Liver (tissue), 9 donors: ENCODE measurements around the gene PINLYP. TPM values are rescaled to one million over a fixed set of nuclear protein-coding genes. Genes with fewer than 3 reads are reported as not detected.

ENCODE experiments used
- DNase-seq: peaks from one replicate; pipeline ENCODE4 v3.0.0-alpha.2; 2017; ENCODE audit warnings: low spot score
- H3K27ac ChIP-seq, 2 donors: one replicate each; pipeline ENCODE4 v1.7.0; 2013; ENCODE audit warnings: inconsistent platforms in 2 of 2, low read length in 2 of 2, control low read depth in 1 of 2, low read depth in 1 of 2, mild to moderate bottlenecking in 1 of 2
- H3K27me3 ChIP-seq, 4 donors: one replicate each; pipeline versions ENCODE4 v1.6.1 to v1.7.0; 2013; ENCODE audit warnings: low read length in 3 of 4, inconsistent platforms in 1 of 4, mild to moderate bottlenecking in 1 of 4, moderate library complexity in 1 of 4; ENCODE audit not compliant: control insufficient read depth in 4 of 4, insufficient read depth in 4 of 4
- H3K36me3 ChIP-seq, 4 donors: one replicate each; pipeline versions ENCODE4 v1.6.1 to v1.7.0; 2013; ENCODE audit warnings: low read length in 3 of 4, mild to moderate bottlenecking in 3 of 4, low read depth in 1 of 4, moderate library complexity in 1 of 4; ENCODE audit not compliant: control insufficient read depth in 4 of 4, insufficient read depth in 3 of 4
- H3K4me1 ChIP-seq, 4 donors: one replicate each; pipeline versions ENCODE4 v1.6.1 to v1.7.0; 2013; ENCODE audit warnings: low read length in 3 of 4, mild to moderate bottlenecking in 3 of 4, moderate library complexity in 1 of 4; ENCODE audit not compliant: control insufficient read depth in 4 of 4, insufficient read depth in 4 of 4
- H3K4me3 ChIP-seq, 3 donors: one replicate each; pipeline versions ENCODE4 v1.6.1 to v1.7.0; 2013; ENCODE audit warnings: low read length in 3 of 3, control low read depth in 1 of 3, low read depth in 1 of 3, mild to moderate bottlenecking in 1 of 3
- H3K9ac ChIP-seq, 2 donors: one replicate each; pipeline ENCODE4 v1.7.0; 2013; ENCODE audit warnings: low read length in 2 of 2, mild to moderate bottlenecking in 2 of 2, moderate library complexity in 2 of 2, control low read depth in 1 of 2, low read depth in 1 of 2
- H3K9me3 ChIP-seq, 4 donors: one replicate each; pipeline versions ENCODE4 v1.6.1 to v1.7.0; 2013; ENCODE audit warnings: low read length in 3 of 4; ENCODE audit not compliant: control insufficient read depth in 4 of 4
- FOXA1 ChIP-seq: IDR thresholded peaks from 2 replicates; pipeline ENCODE4 v1.6.1; 2016; ENCODE audit warnings: antibody characterized with exemption
- FOXA2 ChIP-seq: IDR thresholded peaks from 2 replicates; pipeline ENCODE4 v1.6.1; 2016; ENCODE audit warnings: antibody characterized with exemption
- GABPA ChIP-seq, 2 donors: IDR thresholded peaks in 1 of 2; conservative IDR thresholded peaks in 1 of 2; 2 replicates each; pipeline ENCODE4 v1.6.1; 2016; ENCODE audit warnings: antibody characterized with exemption in 2 of 2, mild to moderate bottlenecking in 1 of 2, moderate library complexity in 1 of 2
- HNF4A ChIP-seq, 2 donors: conservative IDR thresholded peaks; 2 replicates each; pipeline ENCODE4 v1.6.1; 2016; ENCODE audit warnings: antibody characterized with exemption in 2 of 2, mild to moderate bottlenecking in 2 of 2
- HNF4G ChIP-seq: IDR thresholded peaks from 2 replicates; pipeline ENCODE4 v1.6.1; 2016; ENCODE audit warnings: antibody characterized with exemption
- JUND ChIP-seq, 2 donors: IDR thresholded peaks; 2 replicates each; pipeline ENCODE4 v1.6.1; 2016; ENCODE audit warnings: antibody characterized with exemption in 2 of 2
- NR2F2 ChIP-seq: IDR thresholded peaks from 2 replicates; pipeline ENCODE4 v1.6.1; 2016; ENCODE audit warnings: antibody characterized with exemption
- RAD21 ChIP-seq, 2 donors: IDR thresholded peaks; 2 replicates each; pipeline ENCODE4 v1.6.1; 2016; ENCODE audit warnings: antibody characterized with exemption in 2 of 2, mild to moderate bottlenecking in 2 of 2
- REST ChIP-seq: IDR thresholded peaks from 2 replicates; pipeline ENCODE4 v1.6.1; 2016; ENCODE audit warnings: antibody characterized with exemption, mild to moderate bottlenecking
- RXRA ChIP-seq, 2 donors: IDR thresholded peaks; 2 replicates each; pipeline ENCODE4 v1.6.1; 2017 to 2018; ENCODE audit warnings: antibody characterized with exemption in 2 of 2, mild to moderate bottlenecking in 1 of 2
- SP1 ChIP-seq: IDR thresholded peaks from 2 replicates; pipeline ENCODE4 v1.6.1; 2018; ENCODE audit warnings: antibody characterized with exemption, mild to moderate bottlenecking
- TAF1 ChIP-seq: conservative IDR thresholded peaks from 2 replicates; pipeline ENCODE4 v1.6.1; 2016; ENCODE audit warnings: antibody characterized with exemption, mild to moderate bottlenecking
- YY1 ChIP-seq: IDR thresholded peaks from 2 replicates; pipeline ENCODE4 v1.6.1; 2016; ENCODE audit warnings: antibody characterized with exemption, mild to moderate bottlenecking
- ZBTB33 ChIP-seq: IDR thresholded peaks from 2 replicates; pipeline ENCODE4 v1.6.1; 2016; ENCODE audit warnings: antibody characterized with exemption
- WGBS: extraction: QIAGEN DNeasy Blood & Tissue Kit; methylation state at CpG from one replicate; pipeline ENCODE4 v1.1.7; 2013; 5-methylcytosine and 5-hydroxymethylcytosine counted together
- polyA plus RNA-seq, 2 donors: library from polyadenylated mRNA; stranded (reverse) in 1 of 2; unstranded in 1 of 2; fragments of 200-250 nt in 1 of 2; fragments of >200 nt in 1 of 2; fragmentation: Nextera tagmentation in 1 of 2; extraction: Ambion mirVana in 1 of 2; gene quantifications; one replicate each; pipeline versions ENCODE4 v1.2.1 to v1.2.3, GENCODE V29; 2013 to 2015
- total RNA-seq, 2 donors: library from RNA; depleted of rRNA; stranded (reverse); fragments of >200 nt; gene quantifications; one replicate each; pipeline ENCODE4 v1.2.3, GENCODE V29; 2014
- TF ChIP-seq, protein P1 (sequence below): IDR thresholded peaks from 2 replicates; pipeline ENCODE4 v1.6.1; 2016; ENCODE audit warnings: antibody characterized with exemption
- TF ChIP-seq, protein P2 (sequence below): fragments of 150-350 bp; IDR thresholded peaks from 2 replicates; pipeline ENCODE4 v1.5.1; 2017; ENCODE audit warnings: improper control_type of control experiment, low read depth, low read length; ENCODE audit not compliant: missing input control
- donor health status: healthy.
- donor health status: healthy.
- donor health status: healthy.
- donor health status: healthy.
- donor health status: healthy.

The PINLYP gene
- total and polyA plus RNA-seq, 4 donors = 0.42 to 4.3 (median 0.57) TPM

DNA sequence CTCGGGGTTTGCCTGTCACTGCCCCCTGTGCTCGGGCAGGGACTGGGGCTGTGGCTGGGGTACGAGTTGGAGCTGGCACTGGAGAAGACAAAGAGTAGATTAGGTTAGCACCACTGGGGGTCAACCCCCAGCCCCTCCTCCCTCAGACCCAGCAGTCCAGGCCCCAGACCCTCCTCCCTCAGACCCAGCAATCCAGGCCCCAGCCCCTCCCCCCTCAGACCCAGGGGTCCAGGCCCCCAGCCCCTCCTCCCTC is 23.5 kb upstream of the PINLYP start:
- Histone ChIP-seq H3K9ac (no peak overlapping the region), H3K4me1 (no peaks in the 10 kb centered on the region), H3K9me3 (no peaks in the 10 kb centered on the region), H3K36me3 (peaks cover 8 to 30% (median 14%) of the 10 kb centered on the region in 4 donors), H3K27me3 (no peaks in the 10 kb centered on the region), H3K4me3 (no peak overlapping the region), H3K27ac (no peak overlapping the region)
- 96% methylated on average over 3 of the region's 3 CpGs for WGBS
- no peak for DNase-seq
- TF ChIP-seq FOXA1 (no peak), GABPA (IDR thresholded peaks at IDR 0.05 in 1 of 2, conservative IDR thresholded peaks at IDR 0.05 in 1 of 2) (no peak), TAF1 (no peak), ZBTB33 (no peak), SP1 (no peak), REST (no peak), FOXA2 (no peak), YY1 (no peak), HNF4G (no peak), HNF4A (conservative IDR thresholded peaks at IDR 0.05) (no peak), RXRA (IDR thresholded peaks at IDR 0.05) (no peak), JUND (IDR thresholded peaks at IDR 0.05) (no peak)
- TF ChIP-seq, protein P1, sequence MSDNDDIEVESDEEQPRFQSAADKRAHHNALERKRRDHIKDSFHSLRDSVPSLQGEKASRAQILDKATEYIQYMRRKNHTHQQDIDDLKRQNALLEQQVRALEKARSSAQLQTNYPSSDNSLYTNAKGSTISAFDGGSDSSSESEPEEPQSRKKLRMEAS = no peak

DNA sequence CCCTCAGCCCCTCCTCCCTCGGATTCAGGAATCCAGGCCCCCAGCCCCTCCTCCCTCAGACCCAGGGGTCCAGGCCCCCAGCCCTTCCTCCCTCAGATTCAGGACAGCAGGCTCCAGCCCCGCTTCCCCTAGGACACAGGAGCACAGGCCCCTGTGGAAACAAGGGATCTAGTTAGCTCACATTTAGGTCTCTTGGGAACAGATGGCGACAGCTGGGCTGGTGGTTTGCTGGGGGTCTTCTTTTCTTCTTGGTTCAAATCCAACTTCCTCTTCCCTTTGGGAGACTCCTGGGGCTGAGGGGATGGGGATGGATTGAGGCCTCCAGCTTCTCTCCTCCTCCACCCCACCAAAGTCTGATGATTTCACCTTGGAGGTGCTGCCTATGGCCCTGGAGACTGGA is 23.0 kb upstream of the PINLYP start:
- no peaks in the 10 kb centered on the region for H3K27me3 ChIP-seq
- no peak for DNase-seq
- no peaks in the 10 kb centered on the region for H3K9me3 ChIP-seq
- peaks cover 8 to 30% (median 14%) of the 10 kb centered on the region in 4 donors for H3K36me3 ChIP-seq
- no peak overlapping the region for H3K27ac ChIP-seq
- no peaks in the 10 kb centered on the region for H3K4me1 ChIP-seq
- no peak for TF ChIP-seq NR2F2
- TF ChIP-seq FOXA2 = no peak
- TF ChIP-seq HNF4A (conservative IDR thresholded peaks at IDR 0.05) = no peak
- TF ChIP-seq, protein P1 = no peak
- no peak for TF ChIP-seq SP1
- TF ChIP-seq FOXA1 = no peak
- no peak overlapping the region for H3K9ac ChIP-seq
- no peak overlapping the region for H3K4me3 ChIP-seq
- WGBS = 81% methylated on average over 3 of the region's 3 CpGs

DNA sequence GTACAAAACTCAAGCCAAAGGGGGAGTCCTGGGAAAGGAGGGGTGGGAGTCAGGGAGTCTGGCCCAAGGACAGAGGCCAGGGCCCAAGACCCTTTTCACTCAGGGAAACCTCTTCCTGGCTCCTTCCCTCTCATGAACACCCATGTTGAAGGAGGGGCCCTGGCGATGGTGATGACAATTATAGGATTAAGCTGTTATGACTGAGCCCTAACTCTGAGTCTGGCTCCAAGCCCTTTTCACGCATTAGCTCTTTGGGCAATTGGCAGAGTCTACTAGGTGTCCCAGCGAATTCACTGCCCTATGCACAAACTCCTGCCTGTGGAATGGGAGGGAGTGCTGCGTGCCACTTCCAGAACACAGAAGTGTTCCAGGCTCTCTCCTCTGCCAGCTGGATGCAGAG is 21.9 kb upstream of the PINLYP start:
- Histone ChIP-seq H3K36me3 (peaks cover 8 to 30% (median 14%) of the 10 kb centered on the region in 4 donors), H3K27ac (no peak overlapping the region), H3K9ac (no peak overlapping the region), H3K4me3 (no peak overlapping the region), H3K9me3 (no peaks in the 10 kb centered on the region), H3K4me1 (no peaks in the 10 kb centered on the region), H3K27me3 (no peaks in the 10 kb centered on the region)
- no peak for DNase-seq
- WGBS = 85% methylated on average over 4 of the region's 4 CpGs
- TF ChIP-seq FOXA1 = no peak
- no peak for TF ChIP-seq YY1
- TF ChIP-seq JUND (IDR thresholded peaks at IDR 0.05) = no peak
- TF ChIP-seq, protein P1 = no peak
- TF ChIP-seq, protein P2, sequence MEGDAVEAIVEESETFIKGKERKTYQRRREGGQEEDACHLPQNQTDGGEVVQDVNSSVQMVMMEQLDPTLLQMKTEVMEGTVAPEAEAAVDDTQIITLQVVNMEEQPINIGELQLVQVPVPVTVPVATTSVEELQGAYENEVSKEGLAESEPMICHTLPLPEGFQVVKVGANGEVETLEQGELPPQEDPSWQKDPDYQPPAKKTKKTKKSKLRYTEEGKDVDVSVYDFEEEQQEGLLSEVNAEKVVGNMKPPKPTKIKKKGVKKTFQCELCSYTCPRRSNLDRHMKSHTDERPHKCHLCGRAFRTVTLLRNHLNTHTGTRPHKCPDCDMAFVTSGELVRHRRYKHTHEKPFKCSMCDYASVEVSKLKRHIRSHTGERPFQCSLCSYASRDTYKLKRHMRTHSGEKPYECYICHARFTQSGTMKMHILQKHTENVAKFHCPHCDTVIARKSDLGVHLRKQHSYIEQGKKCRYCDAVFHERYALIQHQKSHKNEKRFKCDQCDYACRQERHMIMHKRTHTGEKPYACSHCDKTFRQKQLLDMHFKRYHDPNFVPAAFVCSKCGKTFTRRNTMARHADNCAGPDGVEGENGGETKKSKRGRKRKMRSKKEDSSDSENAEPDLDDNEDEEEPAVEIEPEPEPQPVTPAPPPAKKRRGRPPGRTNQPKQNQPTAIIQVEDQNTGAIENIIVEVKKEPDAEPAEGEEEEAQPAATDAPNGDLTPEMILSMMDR = no peak
- no peak for TF ChIP-seq SP1
- no peak for TF ChIP-seq HNF4A (conservative IDR thresholded peaks at IDR 0.05)
- no peak for TF ChIP-seq REST
- no peak for TF ChIP-seq NR2F2
- no peak for TF ChIP-seq RAD21 (IDR thresholded peaks at IDR 0.05)
- no peak for TF ChIP-seq FOXA2
- no peak for TF ChIP-seq HNF4G
